Esophagus muscularis mucosa (tissue), 3 donors: Measurements from ENCODE around the gene REPS1.

Experiments
- CTCF ChIP-seq, 3 experiments: fragments of 200-600 bp in 2 of 3; fragments of 450-650 bp in 1 of 3; sonication (generic) in 2 of 3; IDR thresholded peaks; one replicate each; pipeline ENCODE4 v1.5.1; 2017 to 2019; ENCODE audit warnings: antibody characterized with exemption in 3 of 3, mild to moderate bottlenecking in 2 of 3, moderate library complexity in 1 of 3
- POLR2A ChIP-seq: fragments of 450-650 bp; IDR thresholded peaks from one replicate; pipeline ENCODE4 v1.6.1; 2017; ENCODE audit warnings: antibody characterized with exemption, moderate library complexity, mild to moderate bottlenecking, low read depth
- POLR2AphosphoS5 ChIP-seq, 2 donors: sonication (generic); formaldehyde crosslinking; IDR thresholded peaks; one replicate each; pipeline ENCODE4 v1.6.1; 2017; ENCODE audit warnings: antibody characterized with exemption in 2 of 2

GRCh38 chr6:139003751-139004150, 15.7 kb upstream of the REPS1 start:
- TF ChIP-seq POLR2AphosphoS5 (IDR thresholded peaks at IDR 0.05) (no peak), POLR2A (no peak), CTCF (IDR thresholded peaks at IDR 0.05) (no peak)
